Measurements from ENCODE around the gene MIA3. TPM values are rescaled to one million over a fixed set of nuclear protein-coding genes. Genes with fewer than 3 reads are reported as not detected.
A peak's percentile ranks its signal among the peaks of the same experiment; 100 is the strongest.

The MIA3 gene
- total RNA-seq, 2 experiments from 2014 or later: 55.1 to 62.1 TPM

- intact Hi-C loops (cut with micrococcal nuclease): loop anchor here (10.0 kb wide), 1 partner anchor 529 kb away; no protein-coding TSS in a partner anchor
Observed at GRCh38 chr1:222624214-222624613, 6.3 kb downstream of the MIA3 start.

GRCh38 chr1:222627232-222627631, 9.3 kb downstream of the MIA3 start:
- CTCF ChIA-PET: no interaction called here
- peaks cover 2% of the 10 kb centered on the region for H3K4me1 Mint-ChIP-seq (ENCODE audit: low read depth)
- no peaks in the 10 kb centered on the region for H3K27me3 Mint-ChIP-seq (ENCODE audit: low read depth)
- H3K4me3 Mint-ChIP-seq: no peak overlapping the region
- H3K9me3 Mint-ChIP-seq: no peaks in the 10 kb centered on the region
- H3K36me3 Mint-ChIP-seq (ENCODE audit: low read depth): peaks cover 18% of the 10 kb centered on the region
- DNase-seq: no peak
- H3K27ac Mint-ChIP-seq: no peak overlapping the region
- intact Hi-C loops (cut with micrococcal nuclease): loop anchor here (10.0 kb wide), 1 partner anchor 532 kb away; no protein-coding TSS in a partner anchor

More at GRCh38 chr1:222624214-222624613, 6.3 kb downstream of the MIA3 start:
- no peaks in the 10 kb centered on the region for H3K27me3 Mint-ChIP-seq (ENCODE audit: low read depth)
- no peak overlapping the region for H3K27ac Mint-ChIP-seq
- peaks cover 18% of the 10 kb centered on the region for H3K36me3 Mint-ChIP-seq (ENCODE audit: low read depth)
- peaks cover 23% of the 10 kb centered on the region for H3K4me1 Mint-ChIP-seq (ENCODE audit: low read depth)
- no peak overlapping the region for H3K4me3 Mint-ChIP-seq
- CTCF ChIA-PET: interaction anchor here (0.9 to 1.6 kb wide), 3 partner anchors 10 to 178 kb away, joined by 3 to 5 read pairs (median 4); no protein-coding TSS in a partner anchor
- no peak for DNase-seq
- no peaks in the 10 kb centered on the region for H3K9me3 Mint-ChIP-seq

- Mint-ChIP-seq H3K27me3 (ENCODE audit: low read depth) (no peaks in the 10 kb centered on the region), H3K9me3 (no peaks in the 10 kb centered on the region), H3K4me1 (ENCODE audit: low read depth) (peaks cover 2% of the 10 kb centered on the region), H3K27ac (no peak overlapping the region), H3K36me3 (ENCODE audit: low read depth) (peaks cover 22% of the 10 kb centered on the region), H3K4me3 (no peak overlapping the region)
- CTCF ChIA-PET: interaction anchor here (0.6 kb wide), 1 partner anchor 506 kb away, joined by 4 read pairs; no protein-coding TSS in a partner anchor
- DNase-seq: no peak
- intact Hi-C loops (cut with micrococcal nuclease): loop anchor here (10.0 kb wide), 1 partner anchor 535 kb away; no protein-coding TSS in a partner anchor
Observed at GRCh38 chr1:222629921-222630535, 12.1 kb downstream of the MIA3 start.

- Mint-ChIP-seq H3K4me3 (no peak overlapping the region), H3K27ac (no peak overlapping the region), H3K4me1 (ENCODE audit: low read depth) (peaks cover 2% of the 10 kb centered on the region), H3K9me3 (no peaks in the 10 kb centered on the region), H3K36me3 (ENCODE audit: low read depth) (peaks cover 27% of the 10 kb centered on the region), H3K27me3 (ENCODE audit: low read depth) (no peaks in the 10 kb centered on the region)
- CTCF ChIA-PET: no interaction called here
- DNase-seq: no peak
- intact Hi-C loops (cut with micrococcal nuclease): no loop called here
Observed at GRCh38 chr1:222631611-222632208, 13.8 kb downstream of the MIA3 start.

- intact Hi-C loops (cut with micrococcal nuclease): no loop called here
- peaks cover 2% of the 10 kb centered on the region for H3K4me1 Mint-ChIP-seq (ENCODE audit: low read depth)
- H3K9me3 Mint-ChIP-seq: no peaks in the 10 kb centered on the region
- peaks cover 33% of the 10 kb centered on the region for H3K36me3 Mint-ChIP-seq (ENCODE audit: low read depth)
- no peak overlapping the region for H3K27ac Mint-ChIP-seq
- H3K4me3 Mint-ChIP-seq: no peak overlapping the region
- no peak for DNase-seq
- no peaks in the 10 kb centered on the region for H3K27me3 Mint-ChIP-seq (ENCODE audit: low read depth)
- CTCF ChIA-PET: interaction anchor here (2.3 kb wide), 1 partner anchor 46 kb away, joined by 10 read pairs; no protein-coding TSS in a partner anchor
Observed at GRCh38 chr1:222632749-222633148, 14.9 kb downstream of the MIA3 start.

DNA sequence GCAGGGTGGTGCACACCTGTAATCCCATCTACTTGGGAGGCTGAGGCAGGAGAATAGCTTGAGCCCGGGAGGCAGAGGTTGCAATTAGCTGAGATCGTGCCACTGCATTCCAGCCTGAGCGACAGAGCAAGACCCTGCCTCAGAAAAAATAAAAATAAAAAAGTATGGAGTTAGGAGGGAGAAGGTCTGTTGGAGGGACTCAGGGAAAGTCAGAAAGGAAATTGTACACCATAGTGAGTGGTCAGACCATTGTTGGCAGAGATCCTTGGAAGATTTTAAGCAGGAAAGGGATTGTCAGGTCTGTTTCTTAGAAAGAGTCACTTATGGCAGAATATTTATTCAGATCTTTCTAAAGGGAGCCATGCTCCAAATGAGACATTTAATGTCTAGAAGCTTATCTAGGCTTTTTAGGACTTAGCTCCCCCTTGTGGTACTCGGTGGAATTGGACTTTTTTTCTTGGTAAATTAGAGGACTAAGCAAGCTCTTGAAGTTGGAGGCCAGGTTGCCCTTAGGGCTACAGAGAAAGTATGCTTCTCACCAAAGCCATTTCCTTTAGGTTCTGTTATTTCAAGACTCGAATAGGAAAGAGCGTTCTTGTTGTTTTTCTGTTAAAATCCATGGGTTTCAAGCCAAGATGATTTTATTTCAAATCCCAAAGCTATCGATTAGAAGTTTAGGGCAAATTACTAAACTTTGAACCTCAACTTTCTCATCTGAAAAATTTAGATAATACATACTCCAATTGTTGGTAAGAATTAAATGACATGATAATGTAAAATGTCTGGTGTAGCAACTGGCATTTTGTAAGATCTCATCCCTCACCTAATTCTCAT, 16.5 kb downstream of the MIA3 start:
- peak; percentile 85 for DNase-seq
- peaks cover 35% of the 10 kb centered on the region for H3K36me3 Mint-ChIP-seq (ENCODE audit: low read depth)
- H3K27ac Mint-ChIP-seq: no peak overlapping the region
- no peaks in the 10 kb centered on the region for H3K9me3 Mint-ChIP-seq
- H3K4me3 Mint-ChIP-seq: no peak overlapping the region
- H3K4me1 Mint-ChIP-seq (ENCODE audit: low read depth): peaks cover 4% of the 10 kb centered on the region
- intact Hi-C loops (cut with micrococcal nuclease): loop anchor here (1.0 kb wide), 2 partner anchors 45 to 169 kb away; partner anchors contain the start of gene TAF1A
- CTCF ChIA-PET: interaction anchor here (0.6 to 3.6 kb wide), 26 partner anchors 9 to 180 kb away, joined by 3 to 36 read pairs (median 4); partner anchors contain the start of gene TAF1A
- H3K27me3 Mint-ChIP-seq (ENCODE audit: low read depth): no peaks in the 10 kb centered on the region

- H3K36me3 Mint-ChIP-seq (ENCODE audit: low read depth): peaks cover 20% of the 10 kb centered on the region
- no peak overlapping the region for H3K4me3 Mint-ChIP-seq
- intact Hi-C loops (cut with micrococcal nuclease): no loop called here
- H3K4me1 Mint-ChIP-seq (ENCODE audit: low read depth): peaks cover 29% of the 10 kb centered on the region
- CTCF ChIA-PET: interaction anchor here (1.3 kb wide), 1 partner anchor 177 kb away, joined by 3 read pairs; no protein-coding TSS in a partner anchor
- no peaks in the 10 kb centered on the region for H3K27me3 Mint-ChIP-seq (ENCODE audit: low read depth)
- H3K9me3 Mint-ChIP-seq: no peaks in the 10 kb centered on the region
- no peak overlapping the region for H3K27ac Mint-ChIP-seq
- no peak for DNase-seq
Observed at GRCh38 chr1:222641269-222641948, 23.5 kb downstream of the MIA3 start.

GRCh38 chr1:222642468-222642867, 24.6 kb downstream of the MIA3 start:
- intact Hi-C loops (cut with micrococcal nuclease): no loop called here
- Mint-ChIP-seq H3K27me3 (ENCODE audit: low read depth) (no peaks in the 10 kb centered on the region), H3K4me1 (ENCODE audit: low read depth) (peaks cover 31% of the 10 kb centered on the region), H3K27ac (no peak overlapping the region), H3K9me3 (no peaks in the 10 kb centered on the region), H3K4me3 (peak overlapping the region; percentile 26), H3K36me3 (ENCODE audit: low read depth) (peaks cover 15% of the 10 kb centered on the region)
- CTCF ChIA-PET: interaction anchor here (0.6 kb wide), 1 partner anchor 177 kb away, joined by 3 read pairs; no protein-coding TSS in a partner anchor
- DNase-seq: no peak

- Mint-ChIP-seq H3K9me3 (no peaks in the 10 kb centered on the region), H3K4me3 (peak overlapping the region; percentile 99), H3K36me3 (ENCODE audit: low read depth) (peaks cover 11% of the 10 kb centered on the region), H3K27ac (peak overlapping the region; percentile 92), H3K27me3 (ENCODE audit: low read depth) (no peaks in the 10 kb centered on the region), H3K4me1 (ENCODE audit: low read depth) (peaks cover 32% of the 10 kb centered on the region)
- CTCF ChIA-PET: interaction anchor here (1.9 to 3.6 kb wide), 2 partner anchors 9 to 11 kb away, joined by 10 to 13 read pairs; no protein-coding TSS in a partner anchor
- intact Hi-C loops (cut with micrococcal nuclease): no loop called here
- DNase-seq: no peak
Observed at GRCh38 chr1:222643606-222643937, 25.7 kb downstream of the MIA3 start.

- peak overlapping the region; percentile 99 for H3K4me3 Mint-ChIP-seq
- intact Hi-C loops (cut with micrococcal nuclease): loop anchor here (1.0 to 2.0 kb wide), 6 partner anchors 11 to 902 kb away; partner anchors contain the start of genes AIDA, BROX, DUSP10 and TAF1A
- H3K27me3 Mint-ChIP-seq (ENCODE audit: low read depth): no peaks in the 10 kb centered on the region
- CTCF ChIA-PET: interaction anchor here (0.6 to 3.6 kb wide), 5 partner anchors 10 to 1813 kb away, joined by 3 to 13 read pairs (median 4); no protein-coding TSS in a partner anchor
- no peaks in the 10 kb centered on the region for H3K9me3 Mint-ChIP-seq
- peak overlapping the region; percentile 92 for H3K27ac Mint-ChIP-seq
- peak; percentile 99 for DNase-seq
- H3K4me1 Mint-ChIP-seq (ENCODE audit: low read depth): peaks cover 32% of the 10 kb centered on the region
- H3K36me3 Mint-ChIP-seq (ENCODE audit: low read depth): peaks cover 8% of the 10 kb centered on the region
Observed at GRCh38 chr1:222643938-222644635, 26.2 kb downstream of the MIA3 start.

DNA sequence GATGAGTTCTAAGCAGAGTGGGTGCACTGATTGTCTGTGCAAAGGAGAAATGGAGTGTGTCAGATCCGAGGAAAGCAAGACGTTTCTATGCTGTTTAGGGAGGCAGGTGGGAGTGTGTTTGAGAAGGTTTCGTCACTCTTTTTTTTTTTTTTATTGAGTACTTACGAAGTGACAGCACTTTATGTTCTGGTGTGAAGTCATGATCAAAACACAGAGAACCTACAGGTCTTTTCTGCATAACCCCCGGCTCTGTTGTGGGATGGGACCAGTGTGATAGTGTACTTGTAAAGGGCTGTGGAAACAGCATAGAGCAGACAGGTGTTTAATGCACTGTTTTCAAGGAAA, 26.7 kb downstream of the MIA3 start:
- peaks cover 8% of the 10 kb centered on the region for H3K36me3 Mint-ChIP-seq (ENCODE audit: low read depth)
- peak; percentile 14 for DNase-seq
- H3K27me3 Mint-ChIP-seq (ENCODE audit: low read depth): no peaks in the 10 kb centered on the region
- H3K9me3 Mint-ChIP-seq: no peaks in the 10 kb centered on the region
- peak overlapping the region; percentile 99 for H3K4me3 Mint-ChIP-seq
- H3K4me1 Mint-ChIP-seq (ENCODE audit: low read depth): peaks cover 32% of the 10 kb centered on the region
- intact Hi-C loops (cut with micrococcal nuclease): loop anchor here (1.0 to 2.0 kb wide), 6 partner anchors 11 to 902 kb away; partner anchors contain the start of genes AIDA, BROX, DUSP10 and TAF1A
- CTCF ChIA-PET: interaction anchor here (0.6 to 3.6 kb wide), 5 partner anchors 10 to 1812 kb away, joined by 3 to 13 read pairs (median 4); no protein-coding TSS in a partner anchor
- H3K27ac Mint-ChIP-seq: peak overlapping the region; percentile 92
